ENCODE measurements around the gene ZNF555.

ZNF555 gene

DNA sequence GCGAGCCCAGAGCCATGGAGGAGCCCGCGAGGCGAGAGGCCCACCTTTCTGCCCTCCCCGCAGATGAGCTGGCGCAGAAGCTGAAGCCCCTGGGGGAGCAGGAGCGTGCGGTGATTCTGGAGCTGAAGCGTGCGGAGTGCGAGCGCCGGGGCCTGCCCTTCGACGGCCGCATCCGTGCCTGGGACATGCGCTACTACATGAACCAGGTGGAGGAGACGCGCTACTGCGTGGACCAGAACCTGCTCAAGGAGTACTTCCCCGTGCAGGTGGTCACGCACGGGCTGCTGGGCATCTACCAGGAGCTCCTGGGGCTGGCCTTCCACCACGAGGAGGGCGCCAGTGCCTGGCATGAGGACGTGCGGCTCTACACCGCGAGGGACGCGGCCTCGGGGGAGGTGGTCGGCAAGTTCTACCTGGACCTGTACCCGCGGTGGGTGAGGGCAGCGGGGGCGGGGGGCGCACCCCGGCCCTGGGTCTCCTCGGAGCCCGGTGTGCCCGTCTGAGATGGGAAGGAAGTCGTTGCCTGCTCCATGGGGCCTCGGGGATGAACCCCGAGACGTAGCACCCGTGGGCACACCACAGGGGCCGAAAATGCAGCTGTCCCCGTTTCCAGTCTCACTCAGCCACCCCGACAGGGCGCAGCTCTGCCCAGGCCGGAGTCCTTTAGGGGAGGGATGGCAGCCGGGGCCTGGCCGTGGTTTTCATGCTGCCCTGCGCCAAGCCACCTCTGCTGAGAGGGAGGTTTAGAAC is 33.7 kb upstream of the ZNF555 start:
- DNase-seq (ENCODE audit: low spot score), result no peak

DNA sequence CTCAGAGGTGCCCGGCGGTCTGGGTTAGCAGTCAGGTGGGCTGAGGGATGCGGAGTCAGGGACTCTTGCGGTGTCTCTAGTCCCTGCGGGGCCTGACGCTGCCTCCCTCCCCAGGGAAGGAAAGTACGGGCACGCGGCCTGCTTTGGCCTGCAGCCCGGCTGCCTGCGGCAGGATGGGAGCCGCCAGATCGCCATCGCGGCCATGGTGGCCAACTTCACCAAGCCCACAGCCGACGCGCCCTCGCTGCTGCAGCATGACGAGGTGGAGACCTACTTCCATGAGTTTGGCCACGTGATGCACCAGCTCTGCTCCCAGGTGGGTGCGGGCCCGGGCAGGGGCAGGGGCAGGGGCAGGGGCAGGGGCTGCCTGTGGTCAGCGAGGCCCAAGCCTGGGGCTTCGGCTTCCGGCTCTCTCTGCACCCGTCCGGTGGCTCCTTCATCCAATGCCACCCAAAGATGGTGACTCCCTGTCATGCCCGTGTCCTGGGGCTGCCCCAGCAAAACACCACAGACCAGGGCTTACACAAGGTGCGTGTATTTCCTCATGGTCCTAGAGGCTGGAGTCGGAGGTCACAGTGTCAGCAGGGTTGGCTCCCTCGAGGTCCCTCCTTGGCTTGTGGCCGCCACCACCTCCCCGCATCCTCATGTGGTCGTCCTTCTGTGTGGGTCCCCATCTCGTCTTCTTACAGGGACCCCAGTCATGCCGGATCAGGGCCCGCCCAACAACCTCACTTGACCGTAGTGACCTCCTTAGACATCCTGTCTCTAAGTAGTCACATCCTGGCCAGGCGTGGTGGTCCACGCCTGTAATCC is 32.9 kb upstream of the ZNF555 start:
- no peak for DNase-seq (ENCODE audit: low spot score)

DNA sequence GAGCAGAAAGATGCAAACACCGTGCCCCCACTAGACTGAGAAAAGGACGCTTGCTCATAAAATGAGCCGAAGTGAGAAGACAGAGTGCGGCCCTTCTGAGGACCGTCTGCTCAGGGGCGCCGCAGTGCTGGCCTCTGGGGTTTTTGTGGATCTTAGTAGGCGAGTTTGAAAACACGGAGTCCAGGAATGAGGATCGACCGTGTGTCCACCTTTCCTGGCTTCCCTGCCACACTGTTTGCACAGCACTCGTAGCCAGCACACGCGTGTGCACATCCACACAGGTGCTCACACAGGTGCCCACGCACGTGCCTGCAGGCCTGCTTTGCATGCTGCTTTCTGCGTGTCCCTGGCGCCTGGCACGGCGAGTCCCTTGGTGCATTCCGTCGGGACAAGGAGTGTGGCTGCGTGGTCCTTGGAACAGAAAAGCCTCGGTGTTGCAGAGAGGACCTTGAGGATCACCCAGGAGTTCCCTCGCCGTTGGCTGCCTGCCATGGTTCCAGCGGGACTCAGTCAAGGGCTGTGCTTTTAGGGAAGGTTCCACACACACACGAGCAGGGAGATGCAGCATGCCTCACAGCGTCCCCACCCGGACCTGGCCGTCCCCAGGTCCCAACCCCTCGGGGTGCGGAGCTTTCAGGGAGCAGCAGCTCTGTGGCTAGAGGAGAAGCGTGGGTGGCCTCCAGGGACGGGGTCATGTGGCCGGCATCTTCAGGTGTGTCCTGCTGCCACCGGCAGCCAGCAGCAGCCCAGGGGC is 31.7 kb upstream of the ZNF555 start:
- DNase-seq (ENCODE audit: low spot score), result no peak

DNA sequence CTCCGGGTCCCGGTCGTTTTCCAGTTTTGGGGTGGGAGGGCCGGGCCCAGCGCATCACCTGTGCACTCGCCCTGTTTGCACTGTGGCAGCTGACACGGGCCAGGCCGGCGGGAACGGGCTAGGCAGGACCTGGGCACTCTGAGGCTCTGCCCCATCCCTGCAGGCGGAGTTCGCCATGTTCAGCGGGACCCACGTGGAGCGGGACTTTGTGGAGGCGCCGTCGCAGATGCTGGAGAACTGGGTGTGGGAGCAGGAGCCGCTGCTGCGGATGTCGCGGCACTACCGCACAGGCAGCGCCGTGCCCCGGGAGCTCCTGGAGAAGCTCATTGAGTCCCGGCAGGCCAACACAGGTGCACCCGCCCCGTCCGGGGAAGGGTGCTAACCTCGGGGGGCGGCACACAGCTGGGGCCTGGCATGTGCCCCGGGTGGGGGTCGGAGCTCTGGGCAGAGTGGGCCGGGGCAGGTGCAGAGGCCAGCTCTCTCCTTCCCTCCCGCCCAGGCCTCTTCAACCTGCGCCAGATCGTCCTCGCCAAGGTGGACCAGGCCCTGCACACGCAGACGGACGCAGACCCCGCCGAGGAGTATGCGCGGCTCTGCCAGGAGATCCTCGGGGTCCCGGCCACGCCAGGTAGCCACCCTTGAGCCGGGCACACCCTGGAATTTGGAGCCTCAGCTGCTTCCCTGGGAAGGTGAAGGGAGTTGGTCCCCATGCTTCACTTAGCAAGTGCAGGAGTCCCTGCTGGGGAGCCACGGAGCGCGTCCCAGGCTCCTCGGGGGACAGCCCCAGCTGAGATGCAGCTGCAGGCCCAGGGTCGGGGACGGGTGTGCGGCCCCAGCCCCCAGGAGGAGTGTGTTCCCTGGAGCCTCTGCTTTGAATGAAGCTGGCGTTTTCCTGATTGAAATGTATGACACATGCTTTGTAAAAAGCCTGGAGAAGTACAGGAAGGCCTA is 30.9 kb upstream of the ZNF555 start:
- DNase-seq (ENCODE audit: low spot score), result no peak

DNA sequence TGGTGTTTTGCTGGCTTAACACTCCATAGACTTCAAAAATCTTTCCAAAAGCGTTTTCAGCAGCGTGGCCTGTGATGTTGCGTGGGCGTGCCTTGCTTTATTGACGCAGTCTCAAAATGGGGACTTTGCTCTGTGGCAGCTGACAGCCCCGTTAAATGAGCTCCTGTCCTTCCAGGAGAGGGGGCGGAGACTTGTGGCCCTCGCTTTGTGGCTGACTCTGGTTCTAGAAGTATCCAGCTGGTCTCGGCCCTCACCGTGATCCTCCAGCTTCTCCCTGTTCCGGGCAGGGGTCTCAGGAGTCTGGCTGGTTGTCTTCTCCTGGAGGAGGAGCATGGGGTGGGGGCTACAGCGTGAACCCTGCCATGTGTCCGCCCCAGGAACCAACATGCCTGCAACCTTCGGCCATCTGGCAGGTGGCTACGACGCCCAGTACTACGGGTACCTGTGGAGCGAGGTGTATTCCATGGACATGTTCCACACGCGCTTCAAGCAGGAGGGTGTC is 30.0 kb upstream of the ZNF555 start:
- DNase-seq (ENCODE audit: low spot score), result no peak

DNA sequence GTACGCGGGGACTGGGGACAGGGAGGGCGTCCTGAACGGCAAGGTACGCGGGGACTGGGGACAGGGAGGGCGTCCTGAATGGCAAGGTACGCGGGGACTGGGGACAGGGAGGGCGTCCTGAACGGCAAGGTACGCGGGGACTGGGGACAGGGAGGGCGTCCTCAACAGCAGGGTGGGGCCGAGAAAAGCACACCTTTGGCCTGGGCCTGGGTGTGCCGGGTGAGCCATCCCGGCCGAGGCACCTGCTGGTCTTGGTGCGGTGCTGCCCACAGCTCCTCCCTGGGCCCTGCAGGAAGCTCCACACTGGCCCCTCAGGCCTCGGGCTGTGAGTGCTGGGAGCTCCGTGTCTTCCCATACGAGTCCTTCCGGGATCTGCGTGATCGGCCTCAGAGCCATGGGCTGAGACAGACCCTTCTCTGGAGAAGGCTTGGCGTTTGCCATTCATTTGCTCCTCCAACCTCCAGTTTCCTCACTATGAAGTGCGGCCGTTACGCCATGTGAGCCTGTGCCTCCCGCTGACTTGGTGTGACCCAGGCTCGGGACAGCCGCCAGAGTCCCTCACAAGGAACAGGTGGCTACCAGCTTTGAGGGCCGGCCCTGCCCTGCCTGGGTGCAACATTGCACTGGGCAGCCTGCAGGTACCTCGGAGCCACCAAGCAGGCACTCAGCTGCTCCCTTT is 29.4 kb upstream of the ZNF555 start:
- DNase-seq (ENCODE audit: low spot score), result no peak

DNA sequence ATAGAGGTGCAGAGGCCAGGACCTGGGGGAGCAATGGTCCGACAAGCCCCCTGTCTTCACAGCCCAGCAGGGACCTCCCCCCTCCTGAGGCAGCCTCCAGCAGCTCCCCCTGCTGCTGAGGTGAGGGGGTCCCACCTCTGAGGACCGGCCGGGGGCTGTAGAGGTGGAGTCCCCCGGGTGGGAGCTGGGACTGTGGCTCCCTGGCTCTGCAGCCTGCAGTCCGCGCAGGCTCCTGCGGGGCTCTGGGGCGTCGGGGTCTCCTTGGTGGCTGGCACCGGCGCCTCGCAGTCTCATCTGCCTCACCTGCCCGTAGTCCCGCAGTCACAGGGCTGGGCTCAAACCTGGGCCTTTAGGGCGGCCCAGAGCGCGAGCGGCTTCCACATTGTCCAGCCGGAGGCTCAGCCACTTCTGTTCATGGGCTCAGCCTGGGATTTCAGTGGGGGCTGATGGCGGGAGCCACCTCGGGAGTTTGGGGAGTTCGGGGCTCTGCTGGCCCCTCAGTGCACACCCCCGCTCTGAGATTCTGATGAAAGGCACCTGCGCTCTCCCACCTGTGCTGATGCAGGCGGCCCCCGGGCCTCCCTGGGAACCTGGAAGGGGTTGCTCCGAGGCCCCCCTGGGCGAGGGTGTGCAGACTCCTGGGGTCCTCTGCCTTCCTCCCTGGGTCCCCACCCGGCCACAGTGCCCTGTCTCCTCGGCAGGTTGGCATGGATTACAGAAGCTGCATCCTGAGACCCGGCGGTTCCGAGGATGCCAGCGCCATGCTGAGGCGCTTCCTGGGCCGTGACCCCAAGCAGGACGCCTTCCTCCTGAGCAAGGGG is 28.7 kb upstream of the ZNF555 start:
- DNase-seq (ENCODE audit: low spot score), result no peak

DNA sequence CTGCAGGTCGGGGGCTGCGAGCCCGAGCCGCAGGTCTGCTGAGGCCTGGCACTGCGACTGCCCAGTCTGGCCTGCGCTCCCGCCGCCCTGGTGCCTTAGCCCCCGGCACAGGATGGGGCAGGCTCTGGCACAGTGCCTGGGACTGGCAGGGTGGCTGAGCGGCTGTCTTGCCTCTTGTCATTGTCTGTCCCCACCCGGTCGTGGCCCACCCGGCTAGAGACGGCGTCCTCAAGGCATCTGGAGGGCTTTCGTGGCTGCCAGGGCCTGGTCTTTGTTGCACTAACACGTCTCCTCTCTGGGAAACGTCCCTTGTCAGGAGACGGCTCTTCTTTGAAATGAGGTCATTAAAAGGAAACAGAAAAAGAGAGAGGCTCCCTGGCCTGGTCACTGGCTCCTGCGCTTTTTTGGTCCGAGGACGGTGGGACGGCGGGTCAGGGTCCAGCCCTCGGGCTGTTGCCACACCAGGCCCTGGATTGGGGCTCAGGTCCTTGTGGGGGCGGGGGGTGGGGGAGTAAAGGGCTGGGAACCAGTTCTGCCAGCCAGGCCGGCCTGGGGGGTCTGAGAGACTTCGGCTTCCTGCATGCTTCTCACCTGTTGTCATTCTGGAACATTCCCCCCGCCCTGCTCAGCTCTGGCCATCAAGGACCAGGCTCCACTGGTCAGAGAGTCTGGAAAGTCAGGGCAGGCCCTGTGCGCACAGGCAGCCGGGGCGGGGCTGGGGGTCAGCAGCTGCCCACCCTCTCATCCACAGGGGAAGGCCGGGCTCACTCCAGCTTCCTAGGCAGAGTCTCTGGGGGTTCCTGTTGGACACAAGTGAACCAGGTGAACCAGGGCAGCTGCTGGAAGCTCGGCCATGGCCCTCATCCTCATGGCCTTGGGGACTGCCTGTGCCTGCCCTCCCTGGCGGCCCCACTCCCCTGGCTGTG is 27.8 kb upstream of the ZNF555 start:
- no peak for DNase-seq (ENCODE audit: low spot score)

DNA sequence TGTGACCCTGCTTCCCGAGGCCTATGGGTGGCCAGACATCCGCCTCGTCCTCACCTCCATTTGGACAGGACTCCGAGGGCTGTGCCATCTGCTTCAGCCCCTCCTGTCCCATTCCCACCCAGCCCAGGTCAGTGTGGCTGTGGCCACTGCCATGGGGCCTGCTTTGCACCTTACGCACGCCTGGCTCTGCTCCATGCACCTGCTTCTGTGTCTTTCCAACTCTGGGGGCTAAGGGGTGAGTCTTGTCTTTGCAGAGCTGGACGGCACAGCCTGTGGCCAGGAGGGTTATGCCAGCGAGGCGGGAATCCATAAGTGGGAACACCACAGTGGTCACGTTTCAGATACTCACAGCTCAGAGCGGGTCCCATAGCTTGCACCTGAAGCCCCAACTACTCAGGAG is 26.8 kb upstream of the ZNF555 start:
- DNase-seq (ENCODE audit: low spot score), result no peak

DNA sequence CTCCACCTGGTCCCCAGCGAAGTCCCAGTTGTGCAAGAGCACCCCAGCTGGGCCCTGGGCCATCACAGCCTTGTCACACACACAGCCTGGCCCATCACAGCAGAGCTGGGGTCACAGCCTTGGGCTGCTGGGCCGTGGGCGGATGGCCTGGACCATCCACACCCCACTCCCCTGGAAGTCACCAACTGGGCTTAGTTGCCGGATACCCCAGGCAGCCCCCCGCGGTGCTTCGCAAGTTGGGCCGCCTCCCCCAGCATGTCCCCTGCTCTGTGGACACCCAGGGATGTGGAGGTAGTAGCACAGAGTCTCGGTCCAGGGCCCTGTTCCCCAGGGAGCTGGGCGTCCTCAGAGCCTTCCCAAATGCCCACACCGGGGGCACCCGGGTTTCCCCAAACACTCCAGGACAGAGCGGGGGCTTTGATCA is 26.1 kb upstream of the ZNF555 start:
- DNase-seq (ENCODE audit: low spot score), result no peak

DNA sequence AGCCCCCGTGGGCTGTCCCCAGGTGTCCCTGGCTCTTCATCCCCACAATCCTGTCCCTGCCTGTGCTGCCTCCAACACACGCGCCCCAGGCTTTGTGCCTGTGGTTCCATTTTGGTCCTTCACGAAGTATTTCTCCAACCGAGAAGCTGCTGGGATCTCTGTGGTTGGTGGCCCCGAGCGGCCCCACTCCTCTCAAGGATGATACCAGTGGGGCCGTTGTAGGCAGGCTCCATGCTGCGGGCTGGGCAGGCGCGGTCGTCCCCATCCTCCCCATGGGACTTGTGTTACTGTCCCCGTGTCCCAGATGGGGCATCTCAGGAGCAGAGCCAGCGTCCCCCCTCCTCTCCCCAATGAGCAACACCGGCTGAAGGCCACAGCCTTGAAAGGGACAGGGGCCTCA is 25.4 kb upstream of the ZNF555 start:
- no peak for DNase-seq (ENCODE audit: low spot score)

DNA sequence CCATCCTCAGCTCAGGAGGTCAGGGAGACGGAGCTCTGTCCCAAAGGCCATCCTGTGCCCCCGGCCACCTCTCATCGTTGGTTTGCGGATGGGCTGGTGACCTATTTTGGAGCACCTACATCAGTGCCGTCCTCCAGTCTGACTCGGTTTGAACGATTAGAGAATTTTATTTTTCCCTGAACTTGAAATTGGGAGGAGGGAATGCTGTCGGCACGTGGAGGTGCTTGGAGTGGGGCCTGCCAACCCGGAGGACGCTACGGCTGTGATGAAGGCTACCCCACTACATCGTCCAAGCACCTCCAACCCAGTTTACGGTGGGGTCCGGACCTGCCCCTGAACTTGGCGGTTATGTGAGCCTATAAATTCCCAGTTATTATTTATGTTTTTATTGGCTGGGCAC is 24.6 kb upstream of the ZNF555 start:
- no peak for DNase-seq (ENCODE audit: low spot score)

DNA sequence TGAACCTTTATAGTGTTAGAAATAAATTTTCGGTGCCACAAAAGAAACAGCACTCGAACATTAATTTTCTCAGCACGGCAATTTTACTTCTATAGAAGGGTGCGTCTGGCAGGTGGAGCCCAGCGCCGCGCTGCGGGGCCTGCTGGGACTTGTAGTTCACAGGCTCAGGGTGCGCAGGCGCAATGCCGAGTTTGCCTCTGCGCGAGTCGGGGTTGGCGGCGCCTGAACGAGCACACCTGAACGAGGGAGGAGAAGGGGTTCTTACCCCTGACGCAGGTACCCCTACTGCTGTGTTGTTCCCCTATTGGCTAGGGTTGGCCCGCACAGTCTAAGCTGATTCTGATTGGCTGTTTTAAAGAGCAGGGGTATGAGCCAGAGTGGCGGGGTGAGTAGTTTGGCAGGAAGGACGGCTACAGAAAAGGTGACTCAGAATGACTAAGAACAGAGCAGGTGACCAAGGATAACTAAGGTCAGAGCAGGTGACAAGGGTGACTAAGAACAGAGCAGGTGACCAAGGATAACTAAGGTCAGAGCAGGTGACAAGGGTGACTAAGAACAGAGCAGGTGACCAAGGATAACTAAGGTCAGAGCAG is 23.9 kb upstream of the ZNF555 start:
- peak; percentile 38 for DNase-seq (ENCODE audit: low spot score)

DNA sequence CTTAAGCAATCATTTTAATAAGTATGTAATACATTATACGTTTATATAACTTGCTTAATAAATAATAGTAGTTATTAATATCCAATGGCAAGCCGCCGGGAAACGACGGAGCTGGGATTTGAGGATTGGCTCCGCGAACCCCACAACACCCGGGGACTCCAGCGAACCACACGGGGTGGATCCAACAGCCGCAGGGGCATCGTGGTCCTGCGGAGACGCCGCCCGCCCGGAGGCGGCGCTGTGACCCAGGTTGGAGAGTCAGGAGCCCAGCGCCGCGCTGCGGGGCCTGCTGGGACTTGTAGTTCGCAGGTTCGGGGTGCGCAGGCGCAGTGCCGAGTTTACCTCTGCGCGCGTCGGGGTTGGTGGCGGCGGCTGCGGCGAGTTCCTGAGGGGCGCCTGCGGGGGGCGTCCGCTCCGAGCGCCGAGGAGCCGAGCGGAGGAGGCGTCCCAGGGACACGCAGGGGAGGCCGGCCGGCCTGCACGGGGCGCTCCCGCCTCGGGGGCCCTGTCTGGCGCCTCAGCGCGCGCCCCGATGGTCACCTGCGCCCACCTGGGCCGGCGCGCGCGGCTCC is 21.6 kb upstream of the ZNF555 start, which contains the start of gene ZNF554:
ZNF554 (plus strand) TSS at position 329 of the 572 bp plus-strand sequence; CDS start at position 533, 204 bp downstream.
- DNase-seq (ENCODE audit: low spot score), result peak; percentile 95

DNA sequence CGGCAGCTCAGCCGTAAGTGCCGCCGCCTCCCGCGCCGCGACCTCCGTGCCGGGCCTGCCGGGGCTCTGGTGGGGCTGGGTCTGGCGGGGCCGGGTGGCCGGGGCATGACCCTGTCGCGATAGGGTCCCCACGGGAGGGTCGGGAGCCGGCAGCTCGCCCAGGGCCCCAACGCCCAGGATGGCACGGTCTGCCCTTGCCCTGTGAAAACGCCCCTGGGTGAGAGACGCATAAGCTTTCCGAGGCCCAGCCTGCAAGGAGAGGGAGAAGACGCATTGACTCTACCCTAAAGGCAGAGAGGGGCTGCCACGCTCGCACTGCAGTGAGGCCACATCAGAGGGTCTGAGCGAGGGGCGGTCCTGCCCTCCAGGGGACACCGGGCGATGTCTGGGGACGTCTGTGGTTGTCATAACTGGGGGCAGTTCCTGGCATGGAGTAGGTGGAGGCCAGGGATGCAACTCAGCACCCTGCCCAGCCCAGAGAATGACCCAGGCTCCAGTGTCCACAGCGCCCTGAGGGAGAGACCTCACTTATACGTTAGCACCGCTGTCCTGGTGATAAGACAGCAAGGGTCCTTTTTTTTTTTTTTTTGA is 21.1 kb upstream of the ZNF555 start:
- DNase-seq (ENCODE audit: low spot score), result peak; percentile 12

DNA sequence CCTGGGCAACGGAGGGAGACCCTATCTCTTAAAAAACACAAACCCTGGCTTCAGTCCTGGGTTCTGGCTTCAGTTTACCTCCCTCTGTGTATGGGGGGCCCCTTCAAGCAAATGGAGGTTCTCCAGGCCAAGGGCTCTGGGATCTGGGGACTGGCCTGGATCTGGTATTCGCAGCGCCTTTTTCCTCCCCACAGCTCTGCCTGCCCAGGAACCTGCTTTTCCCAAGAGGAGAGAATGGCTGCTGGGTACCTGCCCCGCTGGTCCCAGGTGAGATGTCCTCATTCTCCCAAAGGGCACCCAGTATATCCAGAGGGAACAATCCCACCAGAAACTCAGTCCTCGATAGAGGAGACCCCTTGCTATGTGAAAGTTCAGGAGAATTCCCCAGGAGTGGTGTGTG is 18.4 kb upstream of the ZNF555 start:
- DNase-seq (ENCODE audit: low spot score), result no peak

DNA sequence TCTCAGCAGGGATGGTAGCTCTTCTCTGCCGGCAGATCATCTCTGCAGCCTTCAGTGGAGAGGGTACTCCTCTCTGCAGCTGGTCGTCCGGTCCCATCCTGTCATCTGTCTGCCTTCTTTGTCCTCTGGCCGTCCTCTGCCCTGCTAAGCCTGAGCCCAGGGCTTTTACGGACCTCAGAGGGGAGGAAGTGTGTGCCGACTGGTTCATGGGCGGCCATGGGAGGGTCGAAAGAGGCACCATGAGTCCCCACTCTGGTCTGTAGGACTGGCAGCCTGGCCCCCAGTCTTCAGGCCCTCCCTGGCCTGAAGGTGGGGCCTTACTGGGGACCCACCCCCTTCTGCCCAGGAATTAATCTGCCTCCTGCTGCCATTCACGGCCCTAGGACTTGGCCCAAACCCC is 17.6 kb upstream of the ZNF555 start:
- no peak for DNase-seq (ENCODE audit: low spot score)

DNA sequence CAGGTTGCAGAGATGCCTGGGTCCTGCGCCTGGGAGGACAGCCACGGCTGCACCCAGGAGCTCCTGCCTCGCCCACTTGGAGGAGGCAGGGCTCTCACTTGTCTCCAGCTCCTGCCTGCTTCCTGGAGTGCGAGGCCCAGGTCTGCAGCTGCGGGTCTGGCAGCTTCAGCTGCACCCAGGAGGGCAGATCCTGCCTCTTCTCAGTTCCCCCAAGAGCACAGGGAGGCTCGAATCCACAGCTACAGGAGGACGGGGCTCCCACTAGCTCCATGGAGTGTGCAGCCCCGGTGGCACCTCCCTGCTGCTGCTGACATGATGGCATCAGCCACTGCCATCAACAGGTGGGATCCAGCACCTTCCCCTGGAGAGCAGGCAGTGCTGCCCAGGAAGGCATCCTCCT is 17.1 kb upstream of the ZNF555 start:
- DNase-seq (ENCODE audit: low spot score), result no peak
